ENCODE data around the gene CDC34.

DNA sequence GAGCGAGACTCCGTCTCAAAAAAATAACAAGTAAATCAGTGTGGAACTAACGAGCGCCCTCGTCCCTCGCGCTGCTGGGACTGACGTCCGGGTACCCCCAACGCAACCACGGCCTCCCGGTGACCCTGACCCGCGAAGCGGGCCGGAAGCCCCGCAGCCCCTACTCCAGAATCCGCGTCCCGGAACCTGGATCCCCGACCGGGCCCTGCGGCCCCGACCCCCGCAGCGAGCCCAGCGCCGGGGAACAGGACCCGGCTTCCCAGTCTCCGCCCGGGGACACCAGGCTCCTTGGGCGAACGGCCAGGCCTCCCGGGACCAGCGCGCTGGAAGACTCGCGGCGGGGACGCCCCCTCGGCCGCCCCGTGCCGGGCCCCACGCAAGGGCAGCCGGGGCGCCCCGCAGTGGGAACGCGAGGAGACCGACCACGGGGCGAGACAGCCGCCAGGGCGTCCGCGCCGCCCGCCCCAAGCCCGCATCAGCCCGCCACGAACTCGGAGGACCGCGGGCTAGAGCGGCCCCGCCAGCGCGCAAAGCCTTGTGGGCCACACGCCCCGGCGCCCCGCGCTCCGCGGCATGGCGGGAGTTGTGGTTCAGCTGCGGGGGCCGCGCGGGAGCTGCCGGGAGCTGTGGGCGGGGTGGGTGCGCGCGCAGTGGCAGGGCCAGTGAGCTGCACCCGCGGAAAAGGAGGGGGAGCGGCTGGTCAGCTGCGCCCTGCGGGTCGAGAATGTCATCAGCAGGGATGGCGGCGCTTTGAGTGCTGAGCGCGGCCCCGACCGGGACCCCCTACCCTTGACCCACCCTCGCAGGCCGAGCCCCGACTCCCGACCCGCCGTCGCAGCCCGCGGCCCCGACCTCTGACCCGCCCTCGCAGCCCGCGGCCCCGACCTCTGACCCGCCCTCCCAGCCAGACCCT, 42.8 kb upstream of the CDC34 start:
- TF ChIP-seq, protein P1, sequence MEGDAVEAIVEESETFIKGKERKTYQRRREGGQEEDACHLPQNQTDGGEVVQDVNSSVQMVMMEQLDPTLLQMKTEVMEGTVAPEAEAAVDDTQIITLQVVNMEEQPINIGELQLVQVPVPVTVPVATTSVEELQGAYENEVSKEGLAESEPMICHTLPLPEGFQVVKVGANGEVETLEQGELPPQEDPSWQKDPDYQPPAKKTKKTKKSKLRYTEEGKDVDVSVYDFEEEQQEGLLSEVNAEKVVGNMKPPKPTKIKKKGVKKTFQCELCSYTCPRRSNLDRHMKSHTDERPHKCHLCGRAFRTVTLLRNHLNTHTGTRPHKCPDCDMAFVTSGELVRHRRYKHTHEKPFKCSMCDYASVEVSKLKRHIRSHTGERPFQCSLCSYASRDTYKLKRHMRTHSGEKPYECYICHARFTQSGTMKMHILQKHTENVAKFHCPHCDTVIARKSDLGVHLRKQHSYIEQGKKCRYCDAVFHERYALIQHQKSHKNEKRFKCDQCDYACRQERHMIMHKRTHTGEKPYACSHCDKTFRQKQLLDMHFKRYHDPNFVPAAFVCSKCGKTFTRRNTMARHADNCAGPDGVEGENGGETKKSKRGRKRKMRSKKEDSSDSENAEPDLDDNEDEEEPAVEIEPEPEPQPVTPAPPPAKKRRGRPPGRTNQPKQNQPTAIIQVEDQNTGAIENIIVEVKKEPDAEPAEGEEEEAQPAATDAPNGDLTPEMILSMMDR (IDR thresholded peaks at IDR 0.05): no peak
- TF ChIP-seq SIN3A (IDR thresholded peaks at IDR 0.05; ENCODE audit: borderline replicate concordance, insufficient read depth, low read depth, low read length): peak; percentile 53; the same call in 1 of the 2 replicates
- TF ChIP-seq, protein P2, sequence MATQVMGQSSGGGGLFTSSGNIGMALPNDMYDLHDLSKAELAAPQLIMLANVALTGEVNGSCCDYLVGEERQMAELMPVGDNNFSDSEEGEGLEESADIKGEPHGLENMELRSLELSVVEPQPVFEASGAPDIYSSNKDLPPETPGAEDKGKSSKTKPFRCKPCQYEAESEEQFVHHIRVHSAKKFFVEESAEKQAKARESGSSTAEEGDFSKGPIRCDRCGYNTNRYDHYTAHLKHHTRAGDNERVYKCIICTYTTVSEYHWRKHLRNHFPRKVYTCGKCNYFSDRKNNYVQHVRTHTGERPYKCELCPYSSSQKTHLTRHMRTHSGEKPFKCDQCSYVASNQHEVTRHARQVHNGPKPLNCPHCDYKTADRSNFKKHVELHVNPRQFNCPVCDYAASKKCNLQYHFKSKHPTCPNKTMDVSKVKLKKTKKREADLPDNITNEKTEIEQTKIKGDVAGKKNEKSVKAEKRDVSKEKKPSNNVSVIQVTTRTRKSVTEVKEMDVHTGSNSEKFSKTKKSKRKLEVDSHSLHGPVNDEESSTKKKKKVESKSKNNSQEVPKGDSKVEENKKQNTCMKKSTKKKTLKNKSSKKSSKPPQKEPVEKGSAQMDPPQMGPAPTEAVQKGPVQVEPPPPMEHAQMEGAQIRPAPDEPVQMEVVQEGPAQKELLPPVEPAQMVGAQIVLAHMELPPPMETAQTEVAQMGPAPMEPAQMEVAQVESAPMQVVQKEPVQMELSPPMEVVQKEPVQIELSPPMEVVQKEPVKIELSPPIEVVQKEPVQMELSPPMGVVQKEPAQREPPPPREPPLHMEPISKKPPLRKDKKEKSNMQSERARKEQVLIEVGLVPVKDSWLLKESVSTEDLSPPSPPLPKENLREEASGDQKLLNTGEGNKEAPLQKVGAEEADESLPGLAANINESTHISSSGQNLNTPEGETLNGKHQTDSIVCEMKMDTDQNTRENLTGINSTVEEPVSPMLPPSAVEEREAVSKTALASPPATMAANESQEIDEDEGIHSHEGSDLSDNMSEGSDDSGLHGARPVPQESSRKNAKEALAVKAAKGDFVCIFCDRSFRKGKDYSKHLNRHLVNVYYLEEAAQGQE (IDR thresholded peaks at IDR 0.05; ENCODE audit: insufficient read depth in 1 of 2, low read depth in 2 of 2, low read length in 1 of 2): peak in 1 of 2 experiments; percentile 23; a peak in 1 of 4 replicates
- no peak for TF ChIP-seq TCF7L2 (IDR thresholded peaks at IDR 0.05; ENCODE audit: low read depth, low read length)
